ENCODE measurements around the gene SELENOI. TPM values are rescaled to one million over a fixed set of nuclear protein-coding genes. Genes with fewer than 3 reads are reported as not detected.

Gene SELENOI
- total RNA-seq, 1 donor from 2014 or later, result 51.9 TPM

- no peaks in the 10 kb centered on the region for H3K36me3 ChIP-seq (ENCODE audit: insufficient read depth, low read length)
- no peaks in the 10 kb centered on the region for H3K9me3 ChIP-seq (ENCODE audit: insufficient read depth, low read depth, low read length)
- peak overlapping the region; percentile 45 for H3K27ac ChIP-seq (ENCODE audit: low read depth, low read length)
- FAIRE-seq (peak; percentile 23), DNase-seq (ENCODE audit: low read depth) (peak; percentile 99)
- no peaks in the 10 kb centered on the region for H3K27me3 ChIP-seq (ENCODE audit: insufficient read depth, low read length)
- peak overlapping the region; percentile 34 for H3K27ac Mint-ChIP-seq (ENCODE audit: unreplicated experiment)
- TF ChIP-seq CTCF (IDR thresholded peaks at IDR 0.05; ENCODE audit: insufficient read depth, low read depth, low read length) (no peak), EZH2 (IDR thresholded peaks at IDR 0.05; ENCODE audit: insufficient read depth, low read length) (no peak)
- H2AFZ ChIP-seq (ENCODE audit: low read depth, low read length), result no peak overlapping the region
- H3K79me2 ChIP-seq (ENCODE audit: insufficient read depth, low read length), result peaks cover 89% of the 10 kb centered on the region
- H3K36me3 Mint-ChIP-seq (ENCODE audit: low read depth, unreplicated experiment), result peaks cover 6% of the 10 kb centered on the region
- peak overlapping the region; percentile 1 for H3K9ac ChIP-seq (ENCODE audit: low read length)
- no peak overlapping the region for H3K4me3 ChIP-seq (ENCODE audit: insufficient read depth, low read depth, low read length)
- H3K4me1 ChIP-seq (ENCODE audit: insufficient read depth, low read length), result peaks cover 22% of the 10 kb centered on the region
- peaks cover 33% of the 10 kb centered on the region for H4K20me1 ChIP-seq (ENCODE audit: insufficient read depth, low read length)
- no peaks in the 10 kb centered on the region for H3K27me3 Mint-ChIP-seq (ENCODE audit: low read depth, unreplicated experiment)
- peak overlapping the region; percentile 7 for H3K4me3 Mint-ChIP-seq (ENCODE audit: unreplicated experiment)
- peaks cover 30% of the 10 kb centered on the region for H3K4me1 Mint-ChIP-seq (ENCODE audit: low read depth, unreplicated experiment)
- no peaks in the 10 kb centered on the region for H3K9me3 Mint-ChIP-seq (ENCODE audit: unreplicated experiment)
- peak overlapping the region; percentile 64 for H3K4me2 ChIP-seq (ENCODE audit: low read length)
Measured at GRCh38 chr2:26355038-26355995, 9.4 kb downstream of the SELENOI start.

GRCh38 chr2:26356111-26356510, 10.2 kb downstream of the SELENOI start:
- H3K79me2 ChIP-seq (ENCODE audit: insufficient read depth, low read length), result peaks cover 89% of the 10 kb centered on the region
- TF ChIP-seq CTCF (IDR thresholded peaks at IDR 0.05; ENCODE audit: insufficient read depth, low read depth, low read length) (no peak), EZH2 (IDR thresholded peaks at IDR 0.05; ENCODE audit: insufficient read depth, low read length) (no peak)
- DNase-seq (ENCODE audit: low read depth) (no peak), FAIRE-seq (no peak)
- peaks cover 6% of the 10 kb centered on the region for H3K36me3 Mint-ChIP-seq (ENCODE audit: low read depth, unreplicated experiment)
- H3K4me2 ChIP-seq (ENCODE audit: low read length), result peak overlapping the region; percentile 64
- H3K9me3 Mint-ChIP-seq (ENCODE audit: unreplicated experiment), result no peaks in the 10 kb centered on the region
- no peaks in the 10 kb centered on the region for H3K9me3 ChIP-seq (ENCODE audit: insufficient read depth, low read depth, low read length)
- H2AFZ ChIP-seq (ENCODE audit: low read depth, low read length), result no peak overlapping the region
- H3K4me3 ChIP-seq (ENCODE audit: insufficient read depth, low read depth, low read length), result no peak overlapping the region
- H3K27ac ChIP-seq (ENCODE audit: low read depth, low read length), result peak overlapping the region; percentile 45
- peaks cover 38% of the 10 kb centered on the region for H4K20me1 ChIP-seq (ENCODE audit: insufficient read depth, low read length)
- no peaks in the 10 kb centered on the region for H3K27me3 ChIP-seq (ENCODE audit: insufficient read depth, low read length)
- H3K27me3 Mint-ChIP-seq (ENCODE audit: low read depth, unreplicated experiment), result no peaks in the 10 kb centered on the region
- peak overlapping the region; percentile 43 for H3K27ac Mint-ChIP-seq (ENCODE audit: unreplicated experiment)
- no peak overlapping the region for H3K9ac ChIP-seq (ENCODE audit: low read length)
- peaks cover 27% of the 10 kb centered on the region for H3K4me1 Mint-ChIP-seq (ENCODE audit: low read depth, unreplicated experiment)
- no peaks in the 10 kb centered on the region for H3K36me3 ChIP-seq (ENCODE audit: insufficient read depth, low read length)
- peaks cover 22% of the 10 kb centered on the region for H3K4me1 ChIP-seq (ENCODE audit: insufficient read depth, low read length)
- H3K4me3 Mint-ChIP-seq (ENCODE audit: unreplicated experiment), result peak overlapping the region; percentile 29

- H3K4me1 Mint-ChIP-seq (ENCODE audit: low read depth, unreplicated experiment), result peaks cover 27% of the 10 kb centered on the region
- H3K4me2 ChIP-seq (ENCODE audit: low read length), result peak overlapping the region; percentile 22
- H3K36me3 ChIP-seq (ENCODE audit: insufficient read depth, low read length), result no peaks in the 10 kb centered on the region
- no peaks in the 10 kb centered on the region for H3K9me3 Mint-ChIP-seq (ENCODE audit: unreplicated experiment)
- H2AFZ ChIP-seq (ENCODE audit: low read depth, low read length), result no peak overlapping the region
- no peak overlapping the region for H3K9ac ChIP-seq (ENCODE audit: low read length)
- no peaks in the 10 kb centered on the region for H3K27me3 Mint-ChIP-seq (ENCODE audit: low read depth, unreplicated experiment)
- DNase-seq (ENCODE audit: low read depth) (peak; percentile 34), FAIRE-seq (no peak)
- no peaks in the 10 kb centered on the region for H3K27me3 ChIP-seq (ENCODE audit: insufficient read depth, low read length)
- H3K27ac Mint-ChIP-seq (ENCODE audit: unreplicated experiment), result no peak overlapping the region
- H3K4me3 ChIP-seq (ENCODE audit: insufficient read depth, low read depth, low read length), result no peak overlapping the region
- no peaks in the 10 kb centered on the region for H3K9me3 ChIP-seq (ENCODE audit: insufficient read depth, low read depth, low read length)
- H3K36me3 Mint-ChIP-seq (ENCODE audit: low read depth, unreplicated experiment), result peaks cover 2% of the 10 kb centered on the region
- H3K79me2 ChIP-seq (ENCODE audit: insufficient read depth, low read length), result peaks cover 89% of the 10 kb centered on the region
- peaks cover 22% of the 10 kb centered on the region for H3K4me1 ChIP-seq (ENCODE audit: insufficient read depth, low read length)
- H3K27ac ChIP-seq (ENCODE audit: low read depth, low read length), result no peak overlapping the region
- H3K4me3 Mint-ChIP-seq (ENCODE audit: unreplicated experiment), result no peak overlapping the region
- TF ChIP-seq CTCF (IDR thresholded peaks at IDR 0.05; ENCODE audit: insufficient read depth, low read depth, low read length), result no peak
- no peak for TF ChIP-seq EZH2 (IDR thresholded peaks at IDR 0.05; ENCODE audit: insufficient read depth, low read length)
- H4K20me1 ChIP-seq (ENCODE audit: insufficient read depth, low read length), result peaks cover 39% of the 10 kb centered on the region
Measured at GRCh38 chr2:26356771-26357170, 10.8 kb downstream of the SELENOI start.
